ENCODE data around the gene DCAKD. TPM values are rescaled to one million over a fixed set of nuclear protein-coding genes. Genes with fewer than 3 reads are reported as not detected.

The DCAKD gene
- total RNA-seq, 4 donors from 2014 or later: 47.7 to 53.2 (median 49.5) TPM

Small RNA genes within 50 kb of the gene (small RNA-seq; reads per million reads assigned to genes)
- not detected for gene AC015936.2
- not detected for gene RF00019

Other genes starting within 250 kb of the DCAKD start
- 10 to 100 TPM in 1 of 4 donors, 1 to 10 TPM in 3; 3.1 to 18.6 (median 9.0) TPM for gene GJC1, start 221.3 kb downstream of the DCAKD start, total RNA-seq
- gene HIGD1B, start 203.7 kb downstream of the DCAKD start, total RNA-seq: 10 to 100 TPM in 1 of 4 donors, 1 to 10 TPM in 2, not detected in 1; 2.3 to 10.3 (median 6.5) TPM
- 100 to 1,000 TPM in 1 of 4 donors, 10 to 100 TPM in 3; 48.9 to 137 (median 57.0) TPM for gene EFTUD2, start 152.2 kb downstream of the DCAKD start, total RNA-seq
- 10 to 100 TPM in 1 of 4 donors, 1 to 10 TPM in 3; 1.6 to 37.2 (median 7.3) TPM for gene GFAP, start 136.1 kb downstream of the DCAKD start, total RNA-seq
- under 1 TPM in 2 of 4 donors, not detected in 2; 0.30 to 0.66 TPM for gene KIF18B, start 103.9 kb downstream of the DCAKD start, total RNA-seq
- gene C1QL1, start 83.3 kb downstream of the DCAKD start, total RNA-seq: 10 to 100 TPM in 3 of 4 donors, 1 to 10 TPM in 1; 9.8 to 25.5 (median 21.2) TPM
- 10 to 100 TPM; 63.2 to 97.9 (median 80.1) TPM for gene NMT1, start 9.7 kb upstream of the DCAKD start, total RNA-seq
- gene PLCD3, start 80.9 kb upstream of the DCAKD start, total RNA-seq: 100 to 1,000 TPM in 1 of 4 donors, 10 to 100 TPM in 3; 45.7 to 103 (median 69.3) TPM
- 10 to 100 TPM; 25.9 to 41.9 (median 28.2) TPM for gene ACBD4, start 84.1 kb upstream of the DCAKD start, total RNA-seq
- 10 to 100 TPM; 22.2 to 35.2 (median 29.7) TPM for gene HEXIM1, start 96.8 kb upstream of the DCAKD start, total RNA-seq
- gene HEXIM2, start 110.2 kb upstream of the DCAKD start, total RNA-seq: 10 to 100 TPM in 2 of 4 donors, 1 to 10 TPM in 2; 6.6 to 17.5 (median 11.7) TPM
- 10 to 100 TPM; 19.2 to 42.9 (median 24.6) TPM for gene FMNL1, start 170.3 kb upstream of the DCAKD start, total RNA-seq
- gene SPATA32, start 210.5 kb upstream of the DCAKD start, total RNA-seq: not detected